HEK293T (cell line): ENCODE results near the gene MAP4.

ENCODE experiments used
- FOXA1 ChIP-seq: fragments of 450-650 bp; IDR thresholded peaks from 2 replicates; pipeline ENCODE4 v1.6.1; 2016; ENCODE audit warnings: mild to moderate bottlenecking
- HDGF ChIP-seq: fragments of 450-650 bp; IDR thresholded peaks from 2 replicates; pipeline ENCODE4 v1.6.1; 2017; ENCODE audit warnings: antibody characterized with exemption, borderline replicate concordance
- SP1 ChIP-seq: fragments of 450-650 bp; IDR thresholded peaks from 2 replicates; pipeline ENCODE4 v1.6.1; 2017

GRCh38 chr3:47802734-47803479, 213.3 kb downstream of the MAP4 start, which contains the start of gene DHX30:
- TF ChIP-seq SP1 (no peak), FOXA1 (no peak), HDGF (no peak)
